CD14-positive monocyte (primary cell): ENCODE measurements around the gene KLF3. TPM values are rescaled to one million over a fixed set of nuclear protein-coding genes. Genes with fewer than 3 reads are reported as not detected.

Experiments used
- DNase-seq, 3 donors: peaks; one replicate each; pipeline ENCODE4 v3.0.0-alpha.2; 2011 to 2022
- H2AFZ ChIP-seq: 2 replicates; pipeline ENCODE4 v1.6.0; 2012; ENCODE audit warnings: mild to moderate bottlenecking, low read depth, low read length, inconsistent platforms; ENCODE audit not compliant: insufficient read depth, poor library complexity, severe bottlenecking
- H3K27ac ChIP-seq, 2 donors: 1 replicate in 1 of 2; 2 replicates in 1 of 2; pipeline ENCODE4 v1.5.1; 2012 to 2013; ENCODE audit warnings: low read length in 2 of 2, control low read depth in 1 of 2, inconsistent platforms in 1 of 2, low read depth in 1 of 2, mild to moderate bottlenecking in 1 of 2
- H3K27me3 ChIP-seq, 2 donors: one replicate each; pipeline versions ENCODE4 v1.6.0 to v1.6.1; 2011 to 2013; ENCODE audit warnings: low read length in 2 of 2; ENCODE audit not compliant: control insufficient read depth in 2 of 2, insufficient read depth in 2 of 2
- H3K36me3 ChIP-seq, 2 donors: replicated peaks in 1 of 2; 1 replicate in 1 of 2; 2 replicates in 1 of 2; pipeline versions ENCODE4 v1.5.1 to v1.6.1; 2012 to 2013; ENCODE audit warnings: low read length in 2 of 2, control low read depth in 1 of 2, inconsistent platforms in 1 of 2, mild to moderate bottlenecking in 1 of 2; ENCODE audit not compliant: insufficient read depth in 2 of 2, control insufficient read depth in 1 of 2
- H3K4me1 ChIP-seq, 2 donors: 1 replicate in 1 of 2; 2 replicates in 1 of 2; pipeline versions ENCODE4 v1.5.1 to v1.6.1; 2012 to 2013; ENCODE audit warnings: low read length in 2 of 2, control low read depth in 1 of 2, inconsistent platforms in 1 of 2, mild to moderate bottlenecking in 1 of 2, moderate library complexity in 1 of 2; ENCODE audit not compliant: insufficient read depth in 2 of 2, control insufficient read depth in 1 of 2
- H3K4me2 ChIP-seq: replicated peaks from 2 replicates; pipeline ENCODE3; 2012; ENCODE audit warnings: low read length, moderate library complexity, mild to moderate bottlenecking; ENCODE audit not compliant: poor library complexity, severe bottlenecking; ENCODE audit errors: extremely low read depth
- H3K4me3 ChIP-seq, 3 experiments: fragments of 200-600 bp in 1 of 3; sonication (generic) in 1 of 3; replicated peaks in 1 of 3; 1 replicate in 2 of 3; 2 replicates in 1 of 3; pipeline ENCODE4 v1.5.1; 2011 to 2013; ENCODE audit warnings: low read length in 3 of 3, mild to moderate bottlenecking in 3 of 3, control low read depth in 2 of 3, low read depth in 2 of 3, inconsistent platforms in 1 of 3, moderate library complexity in 1 of 3
- H3K79me2 ChIP-seq: 2 replicates; pipeline ENCODE4 v1.6.0; 2012; ENCODE audit warnings: mild to moderate bottlenecking, control low read depth, inconsistent platforms, low read length, moderate library complexity; ENCODE audit not compliant: insufficient read depth
- H3K9ac ChIP-seq: 2 replicates; pipeline ENCODE4 v1.6.0; 2017; ENCODE audit warnings: low read length, mild to moderate bottlenecking; ENCODE audit not compliant: insufficient read depth, poor library complexity, severe bottlenecking
- H3K9me3 ChIP-seq, 2 donors: replicated peaks in 1 of 2; 1 replicate in 1 of 2; 2 replicates in 1 of 2; pipeline versions ENCODE4 v1.5.1 to v1.6.1; 2012 to 2013; ENCODE audit warnings: low read length in 2 of 2, control low read depth in 1 of 2; ENCODE audit not compliant: control insufficient read depth in 1 of 2, insufficient read depth in 1 of 2
- H4K20me1 ChIP-seq: 2 replicates; pipeline ENCODE4 v1.6.0; 2012; ENCODE audit warnings: mild to moderate bottlenecking, low read length, control low read depth, moderate library complexity; ENCODE audit not compliant: insufficient read depth
- H3K27ac Mint-ChIP-seq, 7 donors: one replicate each; pipeline ENCODE4 v1.8.0; 2020; ENCODE audit warnings: mild to moderate bottlenecking in 7 of 7, mixed read lengths in 7 of 7, moderate library complexity in 6 of 7, inconsistent platforms in 2 of 7
- H3K27me3 Mint-ChIP-seq, 3 donors: one replicate each; pipeline ENCODE4 v1.8.0; 2021 to 2022; ENCODE audit warnings: low read depth in 3 of 3, mild to moderate bottlenecking in 3 of 3, mixed read lengths in 3 of 3, moderate library complexity in 3 of 3, inconsistent platforms in 1 of 3
- H3K36me3 Mint-ChIP-seq, 2 donors: one replicate each; pipeline ENCODE4 v1.8.0; 2020; ENCODE audit warnings: mixed read lengths in 2 of 2, inconsistent platforms in 1 of 2, mild to moderate bottlenecking in 1 of 2
- H3K4me1 Mint-ChIP-seq: one replicate; pipeline ENCODE4 v1.8.0; 2020; ENCODE audit warnings: mild to moderate bottlenecking, mixed read lengths
- H3K4me3 Mint-ChIP-seq, 2 donors: one replicate each; pipeline ENCODE4 v1.8.0; 2020; ENCODE audit warnings: mild to moderate bottlenecking in 2 of 2, mixed read lengths in 2 of 2, moderate library complexity in 1 of 2
- H3K9me3 Mint-ChIP-seq, 7 donors: one replicate each; pipeline ENCODE4 v1.8.0; 2020 to 2022; ENCODE audit warnings: mixed read lengths in 7 of 7, mild to moderate bottlenecking in 6 of 7, moderate library complexity in 6 of 7, inconsistent platforms in 2 of 7
- CTCF ChIP-seq: fragments of 200-600 bp; IDR thresholded peaks from one replicate; pipeline ENCODE4 v1.8.0; 2022; ENCODE audit warnings: antibody characterized with exemption, mild to moderate bottlenecking
- WGBS: methylation state at CpG from one replicate; pipeline ENCODE4 v1.1.5; 2013; ENCODE audit warnings: missing lambda C conversion rate; ENCODE audit not compliant: insufficient coverage; 5-methylcytosine and 5-hydroxymethylcytosine counted together
- intact Hi-C, 2 donors: fragments of 100-400 bp; cut with micrococcal nuclease; formaldehyde crosslinking; loops; one replicate each; pipeline versions ENCODE4 v1.15.0 to v1.15.1; 2023
- polyA plus RNA-seq, 3 donors: library from polyadenylated mRNA; depleted of rRNA in 1 of 3; unstranded in 2 of 3; stranded (reverse) in 1 of 3; fragments of 300-500 nt in 2 of 3; fragments of >200 nt in 1 of 3; fragmentation: Illumina TruSeq in 2 of 3; gene quantifications; 1 replicate in 2 of 3; 2 replicates in 1 of 3; pipeline ENCODE4 v1.2.3, GENCODE V29; 2012 to 2021

KLF3 gene
- polyA plus RNA-seq, 3 donors = 46.3 to 95.7 (median 53.9) TPM

GRCh38 chr4:38688676-38689355 is 24.8 kb downstream of the KLF3 start:
- H3K9me3 ChIP-seq = no peaks in the 10 kb centered on the region
- H3K27ac ChIP-seq = no peak overlapping the region
- no peak overlapping the region for H3K4me2 ChIP-seq
- Mint-ChIP-seq H3K9me3 (no peaks in the 10 kb centered on the region), H3K27ac (peak overlapping the region in 2 of 7 donors; percentile 5 to 58), H3K4me3 (no peak overlapping the region), H3K27me3 (no peaks in the 10 kb centered on the region), H3K36me3 (peaks cover 76 to 91% of the 10 kb centered on the region in 2 donors), H3K4me1 (peaks cover 6% of the 10 kb centered on the region)
- WGBS = over 99% methylated on average over 24 of the region's 26 CpGs
- intact Hi-C loops = no loop called here
- H4K20me1 ChIP-seq = peaks cover 93% of the 10 kb centered on the region
- peaks cover 73 to 94% of the 10 kb centered on the region in 2 donors for H3K36me3 ChIP-seq
- no peaks in the 10 kb centered on the region for H3K27me3 ChIP-seq
- no peak overlapping the region for H3K9ac ChIP-seq
- no peak overlapping the region for H3K4me3 ChIP-seq
- H2AFZ ChIP-seq = no peak overlapping the region
- no peaks in the 10 kb centered on the region for H3K4me1 ChIP-seq
- H3K79me2 ChIP-seq = peaks cover 66% of the 10 kb centered on the region
- no peak for TF ChIP-seq CTCF
- DNase-seq = no peak

DNA sequence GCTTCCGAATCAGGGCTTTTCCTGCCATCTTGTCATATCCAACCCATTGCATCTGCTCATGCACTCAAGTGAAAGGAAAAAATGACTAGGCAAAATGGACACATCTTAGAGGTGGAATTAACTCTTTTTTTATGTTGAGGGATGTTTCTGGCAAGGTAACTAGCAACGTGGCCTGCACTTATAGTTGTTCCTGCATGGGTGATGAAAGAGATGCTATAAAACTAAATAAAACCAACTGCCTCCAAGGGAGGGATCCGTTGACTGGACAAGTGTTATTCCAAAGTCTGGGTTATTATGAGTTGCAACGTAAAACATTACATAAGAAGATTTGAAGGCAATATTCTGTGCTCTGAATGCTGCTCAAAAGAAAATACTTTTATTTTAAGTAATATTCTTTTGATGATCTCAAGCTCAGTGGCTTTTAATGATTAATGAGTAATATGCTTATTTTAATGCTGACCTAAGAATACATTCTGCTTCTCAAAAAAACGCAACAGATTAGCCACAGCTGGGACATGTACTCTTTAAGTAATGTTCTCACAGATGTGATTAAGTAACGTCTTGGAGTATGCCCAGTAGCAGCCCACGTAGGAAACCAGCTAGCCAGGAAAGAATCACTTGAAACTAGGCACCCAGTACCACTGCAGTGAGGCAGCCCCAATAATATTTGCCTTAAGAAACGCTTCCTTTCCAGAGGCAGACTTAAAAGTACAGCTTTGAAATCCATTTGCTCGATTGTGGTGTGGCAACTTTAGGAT is 27.4 kb downstream of the KLF3 start:
- no peaks in the 10 kb centered on the region for H3K27me3 ChIP-seq
- Mint-ChIP-seq H3K4me1 (peaks cover 16% of the 10 kb centered on the region), H3K27ac (peak overlapping the region in 1 of 7 donors; percentile 7), H3K27me3 (no peaks in the 10 kb centered on the region), H3K9me3 (no peaks in the 10 kb centered on the region), H3K4me3 (no peak overlapping the region), H3K36me3 (peaks cover 87 to 95% of the 10 kb centered on the region in 2 donors)
- no peak overlapping the region for H3K9ac ChIP-seq
- intact Hi-C loops = no loop called here
- H3K27ac ChIP-seq = no peak overlapping the region
- TF ChIP-seq CTCF = no peak
- H3K9me3 ChIP-seq = no peaks in the 10 kb centered on the region
- H2AFZ ChIP-seq = no peak overlapping the region
- H4K20me1 ChIP-seq = peaks cover 93% of the 10 kb centered on the region
- H3K4me3 ChIP-seq = no peak overlapping the region
- peaks cover 81 to 97% of the 10 kb centered on the region in 2 donors for H3K36me3 ChIP-seq
- WGBS = 71% methylated on average over 3 of the region's 9 CpGs
- peaks cover 11 to 12% of the 10 kb centered on the region in 2 donors for H3K4me1 ChIP-seq
- DNase-seq = no peak
- no peak overlapping the region for H3K4me2 ChIP-seq
- peaks cover 40% of the 10 kb centered on the region for H3K79me2 ChIP-seq
